GM12872 (cell line): Measurements from ENCODE around the gene MYLK.

Experiments used
- CTCF ChIP-seq: IDR thresholded peaks from 3 replicates; pipeline ENCODE4 v1.5.1; 2011; ENCODE audit warnings: low read depth, mild to moderate bottlenecking, low read length, moderate library complexity; ENCODE audit not compliant: insufficient read depth

Gene MYLK

GRCh38 chr3:123610331-123610730 is 273.8 kb downstream of the MYLK start:
- TF ChIP-seq CTCF = no peak

GRCh38 chr3:123609063-123609462 is 275.1 kb downstream of the MYLK start:
- no peak for TF ChIP-seq CTCF

- TF ChIP-seq CTCF = no peak
Measured at GRCh38 chr3:123608263-123608937, 275.7 kb downstream of the MYLK start.

GRCh38 chr3:123606527-123606926 is 277.6 kb downstream of the MYLK start:
- TF ChIP-seq CTCF = no peak

- TF ChIP-seq CTCF = no peak
Measured at GRCh38 chr3:123605789-123606234, 278.3 kb downstream of the MYLK start.

- TF ChIP-seq CTCF = no peak
Measured at GRCh38 chr3:123602325-123602724, 281.8 kb downstream of the MYLK start.

- no peak for TF ChIP-seq CTCF
Measured at GRCh38 chr3:123597561-123597960, 286.6 kb downstream of the MYLK start.
